Jurkat, Clone E6-1 (cell line): ENCODE data around the gene EPHA2.
"Not testable (repeated sequence)": the region's sequence is repeated elsewhere in the genome, so short reads cannot be mapped to it uniquely, and the experiment has no call there.

Experiments used
- DNase-seq: peaks from one replicate; pipeline ENCODE4 v3.0.0-alpha.2; 2011; ENCODE audit warnings: low read depth, low spot score
- H3K4me3 ChIP-seq: 2 replicates; pipeline ENCODE4 v1.5.1; 2011; ENCODE audit warnings: mild to moderate bottlenecking, low read length, control low read depth, moderate library complexity

The EPHA2 gene

GRCh38 chr1:16112596-16113555 is 43.0 kb downstream of the EPHA2 start:
- DNase-seq, result no peak
- no peak overlapping the region for H3K4me3 ChIP-seq

- H3K4me3 ChIP-seq, result no peak overlapping the region
These were observed 43.9 kb downstream of the EPHA2 start for GRCh38 chr1:16111771-16112595.

DNA sequence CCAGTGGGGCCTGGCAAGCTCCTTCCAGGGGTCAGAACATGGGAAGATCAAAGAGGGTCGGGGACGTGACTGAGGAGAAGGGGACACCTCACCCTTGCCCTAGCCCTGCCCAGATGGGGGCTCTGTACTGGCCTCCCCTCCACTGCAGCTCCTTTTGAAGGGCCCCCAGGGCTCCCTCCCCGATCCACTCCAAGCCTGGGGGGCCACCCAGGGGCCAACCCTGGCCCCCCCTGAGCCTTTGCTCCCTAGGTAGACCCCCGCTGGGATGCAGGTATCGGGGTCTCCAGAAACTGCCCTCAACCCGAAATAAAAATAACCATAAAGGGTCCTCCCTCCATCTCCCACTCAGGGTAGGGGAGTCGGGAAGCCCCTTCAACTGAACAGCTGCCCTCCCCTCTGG is 45.0 kb downstream of the EPHA2 start:
- no peak for DNase-seq
- H3K4me3 ChIP-seq, result no peak overlapping the region

More at GRCh38 chr1:16111771-16112595, 43.9 kb downstream of the EPHA2 start:
- DNase-seq, result no peak

DNA sequence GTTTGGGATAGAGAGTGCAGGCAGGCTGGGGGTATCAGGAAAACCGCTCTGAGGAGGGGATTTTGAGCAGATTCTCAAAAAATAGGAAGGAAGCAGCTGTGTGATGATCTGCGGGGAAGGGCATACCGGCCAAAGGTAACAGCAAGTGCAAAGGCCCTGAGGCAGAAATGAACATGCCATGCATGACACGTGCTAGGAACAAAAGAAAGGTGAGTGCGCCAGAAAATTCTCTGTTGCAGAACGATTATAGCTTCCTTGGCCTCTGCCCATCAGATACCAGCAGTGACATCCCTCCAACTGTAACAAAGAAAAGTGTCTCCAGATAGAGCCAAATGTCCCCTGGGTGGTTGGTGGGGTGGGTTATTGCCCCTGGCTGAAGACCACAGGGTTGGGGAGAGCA is 45.4 kb downstream of the EPHA2 start:
- no peak overlapping the region for H3K4me3 ChIP-seq
- no peak for DNase-seq

- no peak overlapping the region for H3K4me3 ChIP-seq
- DNase-seq, result no peak
These were observed 46.3 kb downstream of the EPHA2 start for GRCh38 chr1:16109571-16109970.

DNA sequence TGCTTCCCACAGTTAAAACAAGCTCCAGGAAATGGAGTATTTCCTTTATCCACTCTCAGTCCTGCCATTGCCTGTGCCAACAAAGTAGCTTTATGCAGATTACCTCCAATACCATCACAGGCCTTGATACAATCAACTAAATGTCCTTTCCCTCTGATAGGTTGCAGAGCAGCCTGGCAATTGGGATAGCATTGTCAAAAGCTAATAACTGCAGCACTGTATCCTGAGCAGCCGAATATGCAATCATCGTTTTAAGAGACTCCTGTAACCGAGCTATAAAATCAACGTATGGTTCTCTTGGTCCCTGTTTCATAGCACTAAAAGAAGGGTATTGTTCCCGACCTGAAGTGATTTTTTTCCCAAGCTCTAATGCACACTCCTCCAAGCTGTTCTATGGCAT is 48.8 kb downstream of the EPHA2 start:
- not testable (repeated sequence) for DNase-seq, H3K4me3 ChIP-seq

GRCh38 chr1:16101623-16102022 is 54.2 kb downstream of the EPHA2 start:
- H3K4me3 ChIP-seq, result no peak overlapping the region
- DNase-seq, result no peak

- no peak for DNase-seq
- no peak overlapping the region for H3K4me3 ChIP-seq
These were observed 56.5 kb downstream of the EPHA2 start for GRCh38 chr1:16099412-16099811.

DNA sequence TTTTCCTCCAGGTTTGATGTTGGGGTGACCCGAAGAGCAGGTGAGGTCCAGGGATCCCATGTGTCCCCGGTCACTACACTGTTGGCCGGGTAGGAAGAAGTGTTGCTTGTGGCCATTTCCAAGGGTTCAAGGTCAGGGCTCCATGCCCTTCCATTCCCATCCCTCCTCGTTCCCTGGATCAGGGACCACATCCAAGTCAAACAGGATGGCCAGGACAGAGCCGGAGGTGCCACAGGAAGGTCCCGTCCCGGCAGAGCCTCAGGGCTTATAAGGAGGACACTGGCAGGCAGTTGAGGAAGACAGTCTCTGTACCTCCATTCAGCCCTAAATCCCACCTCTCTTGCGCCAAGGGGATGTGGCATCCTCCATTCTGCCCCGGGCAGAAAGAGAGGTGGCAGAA is 60.4 kb downstream of the EPHA2 start:
- no peak overlapping the region for H3K4me3 ChIP-seq
- DNase-seq, result no peak

DNA sequence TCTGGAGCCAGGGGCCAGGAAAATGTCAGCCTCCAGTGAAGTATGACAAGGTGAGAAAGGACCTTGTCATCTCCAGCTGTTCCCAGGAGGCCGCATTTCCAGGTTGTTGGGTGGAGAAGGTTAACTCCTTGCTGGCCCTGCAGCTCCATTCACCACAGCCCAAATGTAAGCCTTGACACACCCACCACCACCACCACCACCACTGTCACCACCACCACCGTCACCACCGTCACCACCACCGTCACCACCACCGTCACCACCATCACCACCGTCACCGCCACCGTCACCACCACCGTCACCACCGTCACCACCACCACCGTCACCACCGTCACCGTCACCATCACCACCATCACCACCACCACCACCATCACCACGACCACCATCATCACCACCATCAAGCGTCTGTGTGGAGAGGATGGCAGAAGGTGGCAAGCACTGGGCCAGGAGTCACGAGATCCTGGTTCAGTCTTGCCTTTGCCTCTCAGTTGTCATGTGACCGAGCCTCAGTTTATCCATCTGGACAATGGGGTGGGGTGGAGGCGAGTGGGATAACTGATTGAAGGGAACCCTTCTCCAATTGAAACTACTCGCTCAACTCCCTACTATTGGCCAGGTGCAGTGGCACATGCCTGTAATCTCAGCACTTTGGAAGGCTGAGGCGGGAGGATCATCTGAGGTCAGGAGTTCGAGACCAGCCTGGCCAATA is 61.3 kb downstream of the EPHA2 start:
- no peak for DNase-seq
- no peak overlapping the region for H3K4me3 ChIP-seq

GRCh38 chr1:16093611-16094010 is 62.3 kb downstream of the EPHA2 start:
- no peak overlapping the region for H3K4me3 ChIP-seq
- no peak for DNase-seq

DNA sequence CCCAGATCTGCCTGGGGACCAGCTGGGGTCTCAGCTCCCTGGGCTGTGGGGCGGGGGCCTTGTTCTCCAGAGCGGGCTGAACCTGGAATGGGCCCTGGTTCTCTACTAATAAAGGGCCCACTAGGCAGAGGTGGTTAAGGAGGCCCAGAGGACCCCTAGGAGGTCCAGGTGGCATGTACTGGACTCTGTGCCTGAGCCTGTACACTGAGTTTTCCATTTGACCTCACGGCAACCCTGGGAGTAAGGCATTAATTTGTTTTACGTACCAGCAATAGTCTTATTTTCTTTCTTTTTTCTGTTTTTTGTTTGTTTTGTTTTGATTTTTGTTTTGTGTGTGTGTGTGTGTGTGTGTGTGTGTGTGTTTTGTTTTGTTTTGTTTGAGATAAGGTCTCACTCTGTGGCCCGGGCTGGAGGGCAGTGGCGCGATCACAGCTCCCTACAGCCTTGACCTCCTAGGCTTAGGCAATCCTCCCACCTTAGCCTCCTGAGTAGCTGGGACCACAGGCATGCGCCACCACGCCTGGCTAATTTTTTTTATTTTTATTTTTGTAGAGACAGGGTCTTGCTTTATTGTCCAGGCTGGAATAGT is 62.9 kb downstream of the EPHA2 start:
- H3K4me3 ChIP-seq, result no peak overlapping the region
- DNase-seq, result no peak

DNA sequence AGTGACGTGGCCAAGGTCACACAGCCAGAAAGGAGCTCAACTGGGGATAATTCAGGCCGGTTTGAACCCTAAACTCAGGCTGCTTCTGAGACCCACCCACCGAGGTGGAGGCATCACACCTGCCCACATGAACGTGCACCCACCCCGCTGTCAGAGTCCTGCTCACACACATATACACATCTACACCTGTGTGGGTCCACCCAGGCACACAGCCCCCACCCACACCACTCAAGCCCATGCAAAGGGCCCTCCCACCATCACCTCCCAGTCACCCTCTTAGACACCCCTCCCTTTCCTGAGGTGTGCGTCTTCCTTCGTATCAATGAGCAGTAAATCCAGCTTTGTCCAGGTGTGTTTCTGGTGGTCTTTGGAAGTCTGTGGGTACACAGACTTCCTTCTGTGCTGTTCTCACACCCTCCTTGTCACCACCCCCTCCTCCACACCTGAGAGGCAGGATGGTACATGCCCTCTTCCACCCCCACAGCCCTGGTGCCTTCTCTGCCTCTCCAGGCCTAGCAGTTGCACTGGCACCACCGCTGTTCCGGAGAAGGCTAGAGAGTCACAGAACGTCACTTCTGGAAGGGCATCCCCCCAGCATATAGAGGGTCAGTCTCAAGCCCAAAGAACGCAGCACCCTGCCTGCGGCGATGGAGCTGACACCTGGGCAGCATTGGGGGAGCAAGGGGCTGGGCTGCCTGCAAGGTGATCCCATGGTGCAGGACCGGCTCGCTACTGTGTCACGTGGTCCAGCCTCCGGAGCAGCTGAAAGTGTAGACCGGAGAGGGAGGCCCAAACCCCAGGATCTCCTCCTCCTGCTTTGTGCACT is 63.6 kb downstream of the EPHA2 start:
- no peak overlapping the region for H3K4me3 ChIP-seq
- no peak for DNase-seq

DNA sequence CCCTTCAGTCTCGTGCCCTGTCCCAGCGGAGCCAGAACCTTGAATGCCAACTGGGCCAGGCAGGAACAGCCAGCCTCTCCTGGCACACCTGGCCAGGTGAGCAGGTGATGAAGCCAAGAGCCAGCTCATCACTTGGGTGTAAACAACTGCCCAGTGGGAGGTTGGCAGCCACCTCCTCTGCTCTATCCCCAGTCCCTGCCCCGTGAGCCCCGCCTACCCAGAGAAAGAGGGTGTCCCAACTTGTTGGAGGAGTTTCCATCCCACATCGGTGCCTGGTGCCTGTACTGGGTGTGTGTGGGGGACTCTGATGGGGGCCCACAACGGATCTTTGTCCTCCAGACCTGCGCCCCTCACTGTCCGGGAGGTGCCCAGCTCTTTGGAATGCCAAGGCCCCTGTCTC is 64.6 kb downstream of the EPHA2 start:
- H3K4me3 ChIP-seq, result no peak overlapping the region
- no peak for DNase-seq

GRCh38 chr1:16090076-16090826 is 65.6 kb downstream of the EPHA2 start:
- H3K4me3 ChIP-seq, result no peak overlapping the region

DNA sequence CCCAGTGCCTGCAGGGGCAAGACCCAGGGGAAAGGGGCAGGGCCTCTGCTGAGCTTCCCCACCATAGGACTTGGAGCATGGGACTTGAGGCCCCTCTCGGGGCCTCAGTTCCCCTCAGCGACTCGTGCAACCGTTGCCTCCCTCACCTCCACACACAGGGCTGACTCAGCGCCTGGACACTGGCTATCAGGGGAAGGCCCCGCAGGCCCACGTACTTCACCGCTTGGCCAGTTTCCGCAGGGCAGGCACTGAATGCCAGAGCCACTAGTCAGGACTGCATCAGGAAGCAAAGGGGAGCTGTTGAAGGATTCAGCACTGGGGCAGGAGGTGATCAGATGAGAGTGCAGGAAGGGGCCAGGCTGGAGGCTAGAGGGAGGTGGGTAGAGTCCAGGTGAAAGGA is 66.9 kb downstream of the EPHA2 start:
- H3K4me3 ChIP-seq, result no peak overlapping the region
- DNase-seq, result no peak

More at GRCh38 chr1:16090076-16090826, 65.6 kb downstream of the EPHA2 start:
- no peak for DNase-seq

GRCh38 chr1:16088351-16088911 is 67.4 kb downstream of the EPHA2 start:
- no peak for DNase-seq
- no peak overlapping the region for H3K4me3 ChIP-seq
